Tibial nerve (tissue), 3 donors: ENCODE data around the gene ENTPD3.
"Not testable (repeated sequence)": the region's sequence is repeated elsewhere in the genome, so short reads cannot be mapped to it uniquely, and the experiment has no call there.

ENCODE experiments used
- POLR2A ChIP-seq, 2 donors: fragments of 450-650 bp; IDR thresholded peaks; one replicate each; pipeline ENCODE4 v1.6.1; 2017; ENCODE audit warnings: antibody characterized with exemption in 2 of 2, mild to moderate bottlenecking in 2 of 2, moderate library complexity in 2 of 2
- TF ChIP-seq, protein P1 (sequence below), 5 experiments: fragments of 200-600 bp in 3 of 5; fragments of 450-650 bp in 2 of 5; sonication (generic) in 3 of 5; IDR thresholded peaks; one replicate each; pipeline ENCODE4 v1.5.1; 2016 to 2019; ENCODE audit warnings: antibody characterized with exemption in 5 of 5, mild to moderate bottlenecking in 3 of 5, moderate library complexity in 2 of 5

DNA sequence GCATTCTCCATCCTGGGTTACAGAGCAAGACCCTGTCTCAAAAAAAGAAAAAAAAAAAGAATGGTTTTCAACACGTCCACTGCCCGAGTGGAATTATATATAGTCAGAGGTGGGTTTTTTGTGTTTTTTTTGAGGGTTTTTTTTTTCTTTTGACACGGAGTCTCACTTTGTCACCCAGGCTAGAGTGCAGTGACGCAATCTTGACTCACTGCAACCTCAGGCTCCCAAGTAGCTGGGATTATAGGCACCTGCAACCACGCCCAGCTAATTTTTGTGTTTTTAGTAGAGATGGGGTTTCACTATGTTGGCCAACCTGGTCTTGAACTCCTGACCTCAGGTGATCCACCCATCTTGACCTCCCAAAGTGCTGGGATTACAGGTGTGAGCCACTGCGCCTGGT is 73.5 kb downstream of the ENTPD3 start:
- TF ChIP-seq, protein P1, sequence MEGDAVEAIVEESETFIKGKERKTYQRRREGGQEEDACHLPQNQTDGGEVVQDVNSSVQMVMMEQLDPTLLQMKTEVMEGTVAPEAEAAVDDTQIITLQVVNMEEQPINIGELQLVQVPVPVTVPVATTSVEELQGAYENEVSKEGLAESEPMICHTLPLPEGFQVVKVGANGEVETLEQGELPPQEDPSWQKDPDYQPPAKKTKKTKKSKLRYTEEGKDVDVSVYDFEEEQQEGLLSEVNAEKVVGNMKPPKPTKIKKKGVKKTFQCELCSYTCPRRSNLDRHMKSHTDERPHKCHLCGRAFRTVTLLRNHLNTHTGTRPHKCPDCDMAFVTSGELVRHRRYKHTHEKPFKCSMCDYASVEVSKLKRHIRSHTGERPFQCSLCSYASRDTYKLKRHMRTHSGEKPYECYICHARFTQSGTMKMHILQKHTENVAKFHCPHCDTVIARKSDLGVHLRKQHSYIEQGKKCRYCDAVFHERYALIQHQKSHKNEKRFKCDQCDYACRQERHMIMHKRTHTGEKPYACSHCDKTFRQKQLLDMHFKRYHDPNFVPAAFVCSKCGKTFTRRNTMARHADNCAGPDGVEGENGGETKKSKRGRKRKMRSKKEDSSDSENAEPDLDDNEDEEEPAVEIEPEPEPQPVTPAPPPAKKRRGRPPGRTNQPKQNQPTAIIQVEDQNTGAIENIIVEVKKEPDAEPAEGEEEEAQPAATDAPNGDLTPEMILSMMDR (IDR thresholded peaks at IDR 0.05): not testable (repeated sequence)
- TF ChIP-seq POLR2A (IDR thresholded peaks at IDR 0.05): not testable (repeated sequence)
